ENCODE data around the gene MRGPRX2.

Gene MRGPRX2

GRCh38 chr11:19100885-19101284 lies 40.4 kb upstream of the MRGPRX2 start:
- H3K9me3 ChIP-seq (ENCODE audit: severe bottlenecking), result peaks cover 4% of the 10 kb centered on the region
- no peak overlapping the region for H3K27ac ChIP-seq
- DNase-seq, result no peak
- peaks cover 26% of the 10 kb centered on the region for H3K27me3 ChIP-seq (ENCODE audit: insufficient read depth, low read depth, severe bottlenecking)
- no peaks in the 10 kb centered on the region for H3K36me3 ChIP-seq
- no peak overlapping the region for H3K4me3 ChIP-seq (ENCODE audit: low read depth, low read length)
- no peak for TF ChIP-seq CTCF (IDR thresholded peaks at IDR 0.05; ENCODE audit: low read depth, low read length)

- DNase-seq, result no peak
Observed at GRCh38 chr11:19099093-19099492, 38.6 kb upstream of the MRGPRX2 start.

GRCh38 chr11:19094859-19095258 lies 34.3 kb upstream of the MRGPRX2 start:
- no peak overlapping the region for H3K4me3 ChIP-seq (ENCODE audit: low read depth, low read length)
- H3K9me3 ChIP-seq (ENCODE audit: severe bottlenecking), result no peaks in the 10 kb centered on the region
- H3K27ac ChIP-seq, result no peak overlapping the region
- H3K27me3 ChIP-seq (ENCODE audit: insufficient read depth, low read depth, severe bottlenecking), result peaks cover 36% of the 10 kb centered on the region
- no peaks in the 10 kb centered on the region for H3K36me3 ChIP-seq
- DNase-seq, result no peak
- no peak for TF ChIP-seq CTCF (IDR thresholded peaks at IDR 0.05; ENCODE audit: low read depth, low read length)

More at GRCh38 chr11:19099093-19099492, 38.6 kb upstream of the MRGPRX2 start:
- Histone ChIP-seq H3K9me3 (ENCODE audit: severe bottlenecking) (peaks cover 4% of the 10 kb centered on the region), H3K36me3 (no peaks in the 10 kb centered on the region), H3K27me3 (ENCODE audit: insufficient read depth, low read depth, severe bottlenecking) (peaks cover 27% of the 10 kb centered on the region), H3K27ac (no peak overlapping the region), H3K4me3 (ENCODE audit: low read depth, low read length) (no peak overlapping the region)
- no peak for TF ChIP-seq CTCF (IDR thresholded peaks at IDR 0.05; ENCODE audit: low read depth, low read length)

DNA sequence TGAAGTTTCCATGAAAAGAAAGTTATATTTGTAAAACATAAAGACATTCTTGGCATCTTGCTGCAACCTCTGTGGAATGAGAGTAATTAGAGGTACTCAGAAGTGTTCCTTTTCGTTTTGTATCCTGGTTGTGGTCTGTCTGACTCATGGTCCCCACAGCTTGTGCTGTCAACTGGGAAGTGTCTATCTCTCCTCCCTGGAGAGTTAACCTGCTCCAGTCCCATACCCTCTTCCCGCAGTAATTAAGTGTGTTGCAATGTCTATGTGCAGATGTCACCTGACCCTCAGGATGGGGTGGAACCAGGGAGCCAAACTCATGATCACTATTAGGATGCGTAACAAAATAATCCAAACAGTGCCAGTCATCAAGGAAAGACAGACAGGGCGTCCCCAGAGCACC lies 33.5 kb upstream of the MRGPRX2 start:
- H3K4me3 ChIP-seq (ENCODE audit: low read depth, low read length), result no peak overlapping the region
- peaks cover 32% of the 10 kb centered on the region for H3K27me3 ChIP-seq (ENCODE audit: insufficient read depth, low read depth, severe bottlenecking)
- H3K27ac ChIP-seq, result no peak overlapping the region
- no peak for DNase-seq
- no peak for TF ChIP-seq CTCF (IDR thresholded peaks at IDR 0.05; ENCODE audit: low read depth, low read length)
- no peaks in the 10 kb centered on the region for H3K36me3 ChIP-seq
- no peaks in the 10 kb centered on the region for H3K9me3 ChIP-seq (ENCODE audit: severe bottlenecking)

GRCh38 chr11:19092850-19093249 lies 32.3 kb upstream of the MRGPRX2 start:
- Histone ChIP-seq H3K4me3 (ENCODE audit: low read depth, low read length) (no peak overlapping the region), H3K9me3 (ENCODE audit: severe bottlenecking) (no peaks in the 10 kb centered on the region), H3K27ac (no peak overlapping the region), H3K27me3 (ENCODE audit: insufficient read depth, low read depth, severe bottlenecking) (peaks cover 31% of the 10 kb centered on the region), H3K36me3 (no peaks in the 10 kb centered on the region)
- no peak for DNase-seq
- TF ChIP-seq CTCF (IDR thresholded peaks at IDR 0.05; ENCODE audit: low read depth, low read length), result no peak

- no peak for DNase-seq
- no peaks in the 10 kb centered on the region for H3K36me3 ChIP-seq
- no peak overlapping the region for H3K4me3 ChIP-seq (ENCODE audit: low read depth, low read length)
- H3K27me3 ChIP-seq (ENCODE audit: insufficient read depth, low read depth, severe bottlenecking), result peaks cover 31% of the 10 kb centered on the region
- H3K27ac ChIP-seq, result no peak overlapping the region
- no peaks in the 10 kb centered on the region for H3K9me3 ChIP-seq (ENCODE audit: severe bottlenecking)
- TF ChIP-seq CTCF (IDR thresholded peaks at IDR 0.05; ENCODE audit: low read depth, low read length), result no peak
Observed at GRCh38 chr11:19092342-19092741, 31.8 kb upstream of the MRGPRX2 start.
